CD4-positive, CD25-positive, alpha-beta regulatory T cell (primary cell): ENCODE results near the gene TCAP. TPM values are rescaled to one million over a fixed set of nuclear protein-coding genes. Genes with fewer than 3 reads are reported as not detected.

Source experiments
- ATAC-seq, 2 donors: fragments of 150-1000 bp; cut with Tn5 transposase; one replicate each; pipeline ENCODE4 v1.10.0; 2021; ENCODE audit warnings: low read depth in 2 of 2, moderate number of reproducible peaks in 2 of 2, moderate library complexity in 1 of 2
- DNase-seq, 3 donors: peaks; one replicate each; pipeline versions ENCODE4 v3.0.0 to v3.0.0-alpha.2; 2012 to 2022; ENCODE audit warnings: mixed read lengths in 1 of 3
- H3K27ac ChIP-seq: one replicate; pipeline ENCODE4 v1.7.0; 2013; ENCODE audit warnings: mild to moderate bottlenecking, low read length; ENCODE audit not compliant: insufficient read depth, poor library complexity, severe bottlenecking
- H3K27me3 ChIP-seq: one replicate; pipeline ENCODE4 v1.7.0; 2013; ENCODE audit warnings: low read length; ENCODE audit not compliant: control insufficient read depth, insufficient read depth
- H3K36me3 ChIP-seq: one replicate; pipeline ENCODE4 v1.7.0; 2013; ENCODE audit warnings: mild to moderate bottlenecking, low read length, moderate library complexity; ENCODE audit not compliant: control insufficient read depth, insufficient read depth
- H3K4me1 ChIP-seq: 2 replicates; pipeline ENCODE4 v1.7.0; 2013; ENCODE audit warnings: mild to moderate bottlenecking, low read length; ENCODE audit not compliant: insufficient read depth, control insufficient read depth, poor library complexity, severe bottlenecking
- H3K4me3 ChIP-seq: one replicate; pipeline ENCODE4 v1.7.0; 2013; ENCODE audit warnings: low read depth, mild to moderate bottlenecking, low read length, moderate library complexity
- H3K9me3 ChIP-seq, 2 experiments: 1 replicate in 1 of 2; 2 replicates in 1 of 2; pipeline ENCODE4 v1.7.0; 2013; ENCODE audit warnings: low read length in 2 of 2, mild to moderate bottlenecking in 1 of 2, moderate library complexity in 1 of 2; ENCODE audit not compliant: control insufficient read depth in 2 of 2
- H3K27ac Mint-ChIP-seq, 3 donors: one replicate each; pipeline ENCODE4 v1.8.0; 2020 to 2022; ENCODE audit warnings: mild to moderate bottlenecking in 3 of 3, mixed read lengths in 3 of 3, moderate library complexity in 2 of 3
- H3K27me3 Mint-ChIP-seq: one replicate; pipeline ENCODE4 v1.8.0; 2022; ENCODE audit warnings: mild to moderate bottlenecking, mixed read lengths
- H3K36me3 Mint-ChIP-seq: one replicate; pipeline ENCODE4 v1.8.0; 2020; ENCODE audit warnings: mixed read lengths
- H3K4me1 Mint-ChIP-seq, 4 donors: one replicate each; pipeline ENCODE4 v1.8.0; 2020 to 2022; ENCODE audit warnings: mixed read lengths in 4 of 4, mild to moderate bottlenecking in 1 of 4
- H3K4me3 Mint-ChIP-seq, 4 donors: one replicate each; pipeline ENCODE4 v1.8.0; 2020 to 2022; ENCODE audit warnings: mild to moderate bottlenecking in 4 of 4, mixed read lengths in 4 of 4, moderate library complexity in 3 of 4
- H3K9me3 Mint-ChIP-seq, 7 donors: one replicate each; pipeline ENCODE4 v1.8.0; 2020 to 2022; ENCODE audit warnings: mixed read lengths in 7 of 7, mild to moderate bottlenecking in 3 of 7, moderate library complexity in 2 of 7
- polyA plus RNA-seq, 4 donors: library from polyadenylated mRNA; unstranded; fragments of 300-500 nt; fragmentation: Illumina TruSeq; gene quantifications; one replicate each; pipeline ENCODE4 v1.2.3, GENCODE V29; 2021
- total RNA-seq: library from RNA; stranded (reverse); gene quantifications from one replicate; pipeline ENCODE4 v1.2.3, GENCODE V29; 2022

TCAP gene
- total and polyA plus RNA-seq, 5 donors from 2014 or later: 0.07 to 3.4 TPM; not detected in 3

DNA sequence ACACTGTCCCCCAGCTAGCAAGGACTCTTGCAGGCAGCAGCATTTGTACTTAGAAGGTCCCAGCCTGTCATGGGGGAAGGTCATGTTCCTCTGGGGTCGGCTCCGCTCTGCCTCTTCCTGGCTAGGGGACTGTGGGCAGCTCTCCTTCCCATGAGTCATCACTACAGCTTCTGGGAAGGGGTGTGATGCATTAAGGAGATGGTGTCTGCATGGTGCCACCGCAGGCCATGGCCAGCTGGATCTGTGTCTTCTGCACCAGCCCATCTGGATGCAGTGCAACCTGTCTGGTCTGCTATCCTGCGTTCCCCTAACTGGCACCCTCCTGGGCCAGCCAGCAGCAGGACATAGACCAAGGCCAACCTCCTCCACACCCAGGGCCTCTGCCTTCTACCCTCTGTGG lies 21.9 kb upstream of the TCAP start:
- no peak overlapping the region for H3K4me3 ChIP-seq
- Mint-ChIP-seq H3K27me3 (no peaks in the 10 kb centered on the region), H3K9me3 (no peaks in the 10 kb centered on the region), H3K27ac (peak overlapping the region in 2 of 3 donors; percentile 64 to 78), H3K4me1 (peaks cover 0 to 73% (median 41%) of the 10 kb centered on the region in 4 donors), H3K36me3 (peaks cover 6% of the 10 kb centered on the region), H3K4me3 (peak overlapping the region in 1 of 4 donors; percentile 13)
- ATAC-seq: no peak
- no peak for DNase-seq
- no peaks in the 10 kb centered on the region for H3K27me3 ChIP-seq
- peaks cover 33% of the 10 kb centered on the region for H3K4me1 ChIP-seq
- H3K36me3 ChIP-seq: peaks cover 8% of the 10 kb centered on the region
- no peak overlapping the region for H3K27ac ChIP-seq
- no peaks in the 10 kb centered on the region for H3K9me3 ChIP-seq

DNA sequence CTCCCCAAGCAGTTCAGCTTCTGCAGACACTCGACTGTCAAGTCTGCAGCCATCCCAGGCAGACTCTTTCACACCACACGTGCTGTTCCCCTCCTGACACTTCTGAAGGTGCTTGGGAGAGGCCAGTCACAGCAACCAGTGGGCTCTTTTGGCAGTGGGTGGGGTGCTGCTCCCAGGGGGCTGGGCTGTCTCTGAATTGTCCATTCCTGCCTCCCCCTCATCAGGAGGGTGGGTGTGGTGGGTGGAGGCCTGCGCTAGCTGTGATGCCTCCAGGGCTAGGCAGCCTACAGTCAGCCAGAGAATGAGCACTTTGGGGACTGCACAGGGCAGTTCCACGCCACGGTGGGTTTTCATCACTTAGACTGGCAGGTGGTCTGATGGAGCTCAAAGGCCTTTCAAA lies 17.9 kb upstream of the TCAP start:
- no peaks in the 10 kb centered on the region for H3K9me3 Mint-ChIP-seq
- Histone ChIP-seq H3K4me3 (no peak overlapping the region), H3K27ac (no peak overlapping the region), H3K4me1 (no peaks in the 10 kb centered on the region), H3K9me3 (no peaks in the 10 kb centered on the region), H3K36me3 (peaks cover 6% of the 10 kb centered on the region), H3K27me3 (no peaks in the 10 kb centered on the region)
- no peak overlapping the region for H3K4me3 Mint-ChIP-seq
- no peak for DNase-seq
- H3K36me3 Mint-ChIP-seq: peaks cover 15% of the 10 kb centered on the region
- H3K27me3 Mint-ChIP-seq: no peaks in the 10 kb centered on the region
- no peak overlapping the region for H3K27ac Mint-ChIP-seq
- no peak for ATAC-seq
- H3K4me1 Mint-ChIP-seq: peaks cover 0 to 64% (median 32%) of the 10 kb centered on the region in 4 donors

DNA sequence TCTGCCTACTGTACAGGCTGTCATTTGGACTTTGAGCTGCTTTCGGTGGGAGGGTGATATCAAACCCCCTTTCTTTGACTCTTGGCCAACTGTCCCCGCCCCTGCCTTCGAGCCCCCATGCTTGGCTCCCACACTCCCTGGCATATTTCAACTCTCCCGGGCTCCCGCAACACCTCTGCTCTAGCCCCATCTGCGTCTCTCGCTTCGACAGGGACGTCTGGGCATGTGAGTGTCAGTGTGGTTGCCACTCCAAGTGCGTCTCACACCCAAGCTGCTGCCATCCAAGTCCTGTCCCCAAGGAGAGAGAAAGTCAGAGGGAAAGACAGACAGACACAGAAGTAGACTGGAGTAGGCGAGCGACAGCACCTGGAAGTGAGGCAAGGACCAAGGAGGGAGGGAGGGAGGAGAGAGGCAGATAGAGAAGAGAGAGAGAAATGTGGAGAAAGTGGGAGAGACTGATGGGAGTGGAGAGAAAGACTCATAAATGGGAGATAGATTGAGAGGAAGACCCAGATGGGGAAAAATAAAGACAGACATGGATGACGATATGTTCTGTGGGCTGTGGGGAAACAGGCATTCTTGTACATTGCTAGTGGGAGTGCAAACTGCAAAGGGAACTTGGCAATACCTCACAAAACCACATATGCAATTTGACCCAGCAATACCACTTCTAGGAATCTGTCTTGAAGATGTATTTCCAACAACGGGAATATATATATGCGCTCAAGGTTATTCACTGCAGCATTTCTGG lies 16.4 kb upstream of the TCAP start:
- Mint-ChIP-seq H3K27ac (peak overlapping the region in 1 of 3 donors; percentile 34), H3K36me3 (peaks cover 12% of the 10 kb centered on the region), H3K27me3 (no peaks in the 10 kb centered on the region), H3K4me1 (peaks cover 0 to 56% (median 31%) of the 10 kb centered on the region in 4 donors), H3K9me3 (no peaks in the 10 kb centered on the region), H3K4me3 (peak overlapping the region in 1 of 4 donors; percentile 35)
- H3K9me3 ChIP-seq: no peaks in the 10 kb centered on the region
- peaks cover 3% of the 10 kb centered on the region for H3K4me1 ChIP-seq
- DNase-seq (no peak), ATAC-seq (no peak)
- H3K27me3 ChIP-seq: no peaks in the 10 kb centered on the region
- H3K36me3 ChIP-seq: peaks cover 5% of the 10 kb centered on the region
- no peak overlapping the region for H3K4me3 ChIP-seq
- no peak overlapping the region for H3K27ac ChIP-seq

DNA sequence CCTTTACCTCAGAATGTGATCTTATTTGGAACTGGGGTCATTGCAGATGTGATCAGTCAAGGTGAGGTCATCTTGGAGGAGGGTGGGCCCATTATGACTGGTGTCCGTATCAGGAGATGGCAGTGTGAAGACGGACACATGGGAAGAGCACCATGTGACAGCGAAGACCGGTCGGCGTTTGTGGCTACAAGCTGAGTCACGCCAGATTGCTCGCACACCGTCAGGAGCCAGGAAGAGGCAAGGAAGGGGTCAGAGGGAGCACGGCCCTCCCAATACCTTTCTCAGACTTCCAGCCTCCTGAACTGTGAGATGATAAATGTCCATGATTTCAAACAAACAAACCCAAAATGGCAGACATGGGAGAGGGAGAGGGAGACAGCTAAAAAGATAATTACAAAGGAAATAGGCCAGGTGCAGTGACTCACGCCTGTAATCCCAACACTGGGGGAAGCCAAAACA lies 15.0 kb upstream of the TCAP start:
- H3K27ac Mint-ChIP-seq: peak overlapping the region; percentile 63 to 78 (median 77)
- Histone ChIP-seq H3K36me3 (peaks cover 3% of the 10 kb centered on the region), H3K27ac (no peak overlapping the region), H3K4me1 (peaks cover 4% of the 10 kb centered on the region), H3K4me3 (no peak overlapping the region), H3K27me3 (no peaks in the 10 kb centered on the region), H3K9me3 (no peaks in the 10 kb centered on the region)
- H3K36me3 Mint-ChIP-seq: peaks cover 19% of the 10 kb centered on the region
- peaks cover 0 to 57% (median 32%) of the 10 kb centered on the region in 4 donors for H3K4me1 Mint-ChIP-seq
- H3K27me3 Mint-ChIP-seq: no peaks in the 10 kb centered on the region
- ATAC-seq (no peak), DNase-seq (no peak)
- H3K9me3 Mint-ChIP-seq: no peaks in the 10 kb centered on the region
- no peak overlapping the region for H3K4me3 Mint-ChIP-seq

DNA sequence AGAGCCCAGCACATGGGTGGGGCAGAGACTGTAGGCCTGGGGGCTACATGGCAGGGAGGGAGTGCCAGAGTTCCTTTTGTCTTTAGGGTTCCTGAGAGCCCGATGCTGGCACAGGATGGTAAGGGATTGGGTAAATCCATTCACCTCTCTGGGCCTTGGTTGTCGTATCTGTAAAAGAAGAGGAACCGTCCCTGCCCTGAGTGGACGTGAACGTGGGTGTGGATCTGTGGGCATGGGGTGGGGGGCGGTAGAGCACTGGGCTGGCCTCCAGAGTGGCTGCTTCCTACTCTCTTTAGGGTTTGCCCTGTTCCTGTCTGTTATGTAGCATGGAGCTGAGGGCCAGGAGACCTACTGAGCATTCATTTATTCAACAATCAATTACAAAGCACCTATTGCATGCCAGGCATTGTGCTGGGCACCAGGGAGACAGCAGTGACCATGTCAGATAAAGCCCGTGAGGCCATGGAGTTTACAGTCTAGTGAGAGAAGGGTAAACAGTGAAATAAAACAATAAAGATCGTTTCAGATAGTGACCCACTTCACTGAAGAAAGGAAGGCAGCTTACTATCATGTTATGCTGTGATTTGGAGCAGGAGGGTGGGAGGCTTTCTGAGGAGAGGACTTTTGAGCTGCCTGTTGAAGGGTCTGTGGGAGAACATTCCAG lies 13.1 kb upstream of the TCAP start:
- no peak overlapping the region for H3K4me3 Mint-ChIP-seq
- no peaks in the 10 kb centered on the region for H3K27me3 Mint-ChIP-seq
- H3K4me1 Mint-ChIP-seq: peaks cover 4 to 56% (median 35%) of the 10 kb centered on the region in 4 donors
- H3K9me3 ChIP-seq: no peaks in the 10 kb centered on the region
- no peak overlapping the region for H3K27ac ChIP-seq
- H3K27me3 ChIP-seq: no peaks in the 10 kb centered on the region
- no peaks in the 10 kb centered on the region for H3K9me3 Mint-ChIP-seq
- peaks cover 25% of the 10 kb centered on the region for H3K36me3 Mint-ChIP-seq
- peak overlapping the region; percentile 39 to 68 (median 64) for H3K27ac Mint-ChIP-seq
- H3K4me1 ChIP-seq: peaks cover 4% of the 10 kb centered on the region
- DNase-seq (no peak), ATAC-seq (no peak)
- no peak overlapping the region for H3K4me3 ChIP-seq
- H3K36me3 ChIP-seq: peaks cover 9% of the 10 kb centered on the region

DNA sequence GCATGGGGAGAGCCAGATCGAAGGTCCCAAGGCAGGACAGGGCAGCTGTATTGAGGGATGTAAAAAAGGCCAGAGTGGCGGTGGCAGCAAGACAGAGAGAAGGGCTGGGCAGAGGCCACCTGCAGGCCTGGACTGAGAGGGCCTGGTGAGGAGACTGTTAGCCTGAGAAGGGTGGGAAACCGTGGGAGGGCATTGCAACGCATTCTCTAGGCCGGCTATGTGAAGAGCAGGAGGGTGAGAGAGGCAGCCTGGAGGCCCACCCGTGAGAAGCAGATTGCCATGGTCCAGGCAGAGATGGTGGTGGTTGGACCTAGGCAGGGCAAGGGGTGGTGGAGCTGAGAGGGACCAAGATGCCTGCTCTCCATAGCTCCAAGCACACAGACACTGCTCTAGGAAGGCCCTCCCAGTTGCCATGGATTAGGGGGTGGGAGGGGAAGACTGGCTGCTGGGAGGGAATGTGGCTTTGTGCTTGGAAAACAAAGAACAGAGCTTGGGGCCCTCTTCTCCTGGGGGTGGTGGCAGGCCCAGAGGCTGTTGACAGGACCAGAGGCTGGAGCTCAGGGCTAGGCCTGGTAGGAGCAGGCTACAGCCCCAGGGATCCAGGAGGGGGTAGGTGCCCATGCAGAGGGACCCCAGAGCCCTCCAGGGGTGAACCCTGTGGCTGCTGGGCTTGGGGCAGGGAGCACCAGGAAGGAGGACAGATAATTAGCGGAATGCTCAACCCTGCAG lies 12.4 kb upstream of the TCAP start:
- no peaks in the 10 kb centered on the region for H3K27me3 Mint-ChIP-seq
- Histone ChIP-seq H3K27ac (no peak overlapping the region), H3K36me3 (peaks cover 9% of the 10 kb centered on the region), H3K9me3 (no peaks in the 10 kb centered on the region), H3K27me3 (no peaks in the 10 kb centered on the region), H3K4me1 (peaks cover 4% of the 10 kb centered on the region), H3K4me3 (no peak overlapping the region)
- peaks cover 26% of the 10 kb centered on the region for H3K36me3 Mint-ChIP-seq
- DNase-seq (no peak), ATAC-seq (no peak)
- H3K9me3 Mint-ChIP-seq: no peaks in the 10 kb centered on the region
- H3K4me1 Mint-ChIP-seq: peaks cover 4 to 53% (median 35%) of the 10 kb centered on the region in 4 donors
- H3K4me3 Mint-ChIP-seq: no peak overlapping the region
- peak overlapping the region; percentile 32 to 68 (median 39) for H3K27ac Mint-ChIP-seq

DNA sequence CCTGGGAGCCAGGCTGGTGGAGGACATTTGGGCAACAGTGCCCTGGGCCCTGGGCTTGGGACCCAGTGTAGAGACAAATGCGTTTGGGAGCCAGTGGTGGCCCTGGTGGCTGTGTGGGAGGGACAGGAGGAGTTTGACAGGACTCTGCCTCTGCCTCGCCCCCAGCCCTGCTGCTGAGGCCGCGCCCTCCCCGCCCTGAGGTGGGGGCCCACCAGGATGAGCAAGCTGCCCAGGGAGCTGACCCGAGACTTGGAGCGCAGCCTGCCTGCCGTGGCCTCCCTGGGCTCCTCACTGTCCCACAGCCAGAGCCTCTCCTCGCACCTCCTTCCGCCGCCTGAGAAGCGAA lies 11.9 kb upstream of the TCAP start:
- H3K27me3 ChIP-seq: no peaks in the 10 kb centered on the region
- H3K4me3 Mint-ChIP-seq: no peak overlapping the region
- H3K4me1 Mint-ChIP-seq: peaks cover 4 to 56% (median 35%) of the 10 kb centered on the region in 4 donors

More for the DNA sequence above, 11.9 kb upstream of the TCAP start:
- H3K36me3 ChIP-seq: peaks cover 13% of the 10 kb centered on the region
- no peak overlapping the region for H3K4me3 ChIP-seq
- no peak overlapping the region for H3K27ac ChIP-seq
- H3K9me3 ChIP-seq: no peaks in the 10 kb centered on the region
- DNase-seq (no peak), ATAC-seq (no peak)
- Mint-ChIP-seq H3K27ac (peak overlapping the region in 2 of 3 donors; percentile 49 to 59), H3K27me3 (no peaks in the 10 kb centered on the region), H3K36me3 (peaks cover 29% of the 10 kb centered on the region), H3K9me3 (no peaks in the 10 kb centered on the region)
- H3K4me1 ChIP-seq: peaks cover 4% of the 10 kb centered on the region
